Measurements from ENCODE around the gene SAXO1.

SAXO1 gene

GRCh38 chr9:18979367-18979766 is 53.6 kb downstream of the SAXO1 start:
- Histone ChIP-seq H3K36me3 (ENCODE audit: insufficient read depth, low read length) (no peaks in the 10 kb centered on the region), H3K27ac (ENCODE audit: low read depth, low read length) (no peak overlapping the region), H3K9ac (ENCODE audit: low read length) (no peak overlapping the region), H3K27me3 (ENCODE audit: control insufficient read depth in 1 of 2, insufficient read depth in 2 of 2, low read length in 2 of 2) (no peaks in the 10 kb centered on the region), H3K4me1 (ENCODE audit: insufficient read depth, low read length) (peaks cover 20% of the 10 kb centered on the region), H3K9me3 (ENCODE audit: low read length) (no peaks in the 10 kb centered on the region), H3K4me3 (ENCODE audit: low read depth in 1 of 2, low read length in 2 of 2) (no peak overlapping the region)

GRCh38 chr9:18978188-18978587 is 54.8 kb downstream of the SAXO1 start:
- Histone ChIP-seq H3K9ac (ENCODE audit: low read length) (no peak overlapping the region), H3K36me3 (ENCODE audit: insufficient read depth, low read length) (no peaks in the 10 kb centered on the region), H3K9me3 (ENCODE audit: low read length) (no peaks in the 10 kb centered on the region), H3K4me3 (ENCODE audit: low read depth in 1 of 2, low read length in 2 of 2) (no peak overlapping the region), H3K27ac (ENCODE audit: low read depth, low read length) (no peak overlapping the region), H3K27me3 (ENCODE audit: control insufficient read depth in 1 of 2, insufficient read depth in 2 of 2, low read length in 2 of 2) (no peaks in the 10 kb centered on the region), H3K4me1 (ENCODE audit: insufficient read depth, low read length) (peaks cover 20% of the 10 kb centered on the region)

GRCh38 chr9:18976709-18977531 is 56.1 kb downstream of the SAXO1 start:
- Histone ChIP-seq H3K4me3 (ENCODE audit: low read depth in 1 of 2, low read length in 2 of 2) (peak overlapping the region in 1 of 2 donors; percentile 15), H3K4me1 (ENCODE audit: insufficient read depth, low read length) (peaks cover 17% of the 10 kb centered on the region), H3K9ac (ENCODE audit: low read length) (no peak overlapping the region), H3K27ac (ENCODE audit: low read depth, low read length) (no peak overlapping the region), H3K27me3 (ENCODE audit: control insufficient read depth in 1 of 2, insufficient read depth in 2 of 2, low read length in 2 of 2) (no peaks in the 10 kb centered on the region), H3K9me3 (ENCODE audit: low read length) (no peaks in the 10 kb centered on the region), H3K36me3 (ENCODE audit: insufficient read depth, low read length) (no peaks in the 10 kb centered on the region)

GRCh38 chr9:18976221-18976708 is 56.7 kb downstream of the SAXO1 start:
- Histone ChIP-seq H3K9ac (ENCODE audit: low read length) (no peak overlapping the region), H3K9me3 (ENCODE audit: low read length) (no peaks in the 10 kb centered on the region), H3K27ac (ENCODE audit: low read depth, low read length) (no peak overlapping the region), H3K27me3 (ENCODE audit: control insufficient read depth in 1 of 2, insufficient read depth in 2 of 2, low read length in 2 of 2) (no peaks in the 10 kb centered on the region), H3K36me3 (ENCODE audit: insufficient read depth, low read length) (no peaks in the 10 kb centered on the region), H3K4me1 (ENCODE audit: insufficient read depth, low read length) (peaks cover 10% of the 10 kb centered on the region), H3K4me3 (ENCODE audit: low read depth in 1 of 2, low read length in 2 of 2) (peak overlapping the region in 1 of 2 donors; percentile 15)

- H3K27ac ChIP-seq (ENCODE audit: low read depth, low read length), result no peak overlapping the region
Observed at GRCh38 chr9:18973348-18973747, 59.7 kb downstream of the SAXO1 start.

GRCh38 chr9:18972675-18973074 is 60.3 kb downstream of the SAXO1 start:
- Histone ChIP-seq H3K27me3 (ENCODE audit: control insufficient read depth in 1 of 2, insufficient read depth in 2 of 2, low read length in 2 of 2) (no peaks in the 10 kb centered on the region), H3K4me3 (ENCODE audit: low read depth in 1 of 2, low read length in 2 of 2) (no peak overlapping the region), H3K4me1 (ENCODE audit: insufficient read depth, low read length) (no peaks in the 10 kb centered on the region), H3K9ac (ENCODE audit: low read length) (no peak overlapping the region), H3K9me3 (ENCODE audit: low read length) (no peaks in the 10 kb centered on the region), H3K36me3 (ENCODE audit: insufficient read depth, low read length) (no peaks in the 10 kb centered on the region), H3K27ac (ENCODE audit: low read depth, low read length) (no peak overlapping the region)

More at GRCh38 chr9:18973348-18973747, 59.7 kb downstream of the SAXO1 start:
- H3K4me3 ChIP-seq (ENCODE audit: low read depth in 1 of 2, low read length in 2 of 2), result no peak overlapping the region
- no peaks in the 10 kb centered on the region for H3K36me3 ChIP-seq (ENCODE audit: insufficient read depth, low read length)
- H3K27me3 ChIP-seq (ENCODE audit: control insufficient read depth in 1 of 2, insufficient read depth in 2 of 2, low read length in 2 of 2), result no peaks in the 10 kb centered on the region
- H3K9me3 ChIP-seq (ENCODE audit: low read length), result no peaks in the 10 kb centered on the region
- no peak overlapping the region for H3K9ac ChIP-seq (ENCODE audit: low read length)
- no peaks in the 10 kb centered on the region for H3K4me1 ChIP-seq (ENCODE audit: insufficient read depth, low read length)

- Histone ChIP-seq H3K9ac (ENCODE audit: low read length) (no peak overlapping the region), H3K9me3 (ENCODE audit: low read length) (no peaks in the 10 kb centered on the region), H3K27ac (ENCODE audit: low read depth, low read length) (no peak overlapping the region), H3K36me3 (ENCODE audit: insufficient read depth, low read length) (no peaks in the 10 kb centered on the region), H3K4me3 (ENCODE audit: low read depth in 1 of 2, low read length in 2 of 2) (no peak overlapping the region), H3K27me3 (ENCODE audit: control insufficient read depth in 1 of 2, insufficient read depth in 2 of 2, low read length in 2 of 2) (no peaks in the 10 kb centered on the region), H3K4me1 (ENCODE audit: insufficient read depth, low read length) (no peaks in the 10 kb centered on the region)
Observed at GRCh38 chr9:18971909-18972308, 61.1 kb downstream of the SAXO1 start.

GRCh38 chr9:18971404-18971803 is 61.6 kb downstream of the SAXO1 start:
- no peak overlapping the region for H3K4me3 ChIP-seq (ENCODE audit: low read depth in 1 of 2, low read length in 2 of 2)
- no peak overlapping the region for H3K9ac ChIP-seq (ENCODE audit: low read length)
- no peaks in the 10 kb centered on the region for H3K4me1 ChIP-seq (ENCODE audit: insufficient read depth, low read length)
- H3K27ac ChIP-seq (ENCODE audit: low read depth, low read length), result no peak overlapping the region
- no peaks in the 10 kb centered on the region for H3K9me3 ChIP-seq (ENCODE audit: low read length)
- H3K36me3 ChIP-seq (ENCODE audit: insufficient read depth, low read length), result no peaks in the 10 kb centered on the region
- no peaks in the 10 kb centered on the region for H3K27me3 ChIP-seq (ENCODE audit: control insufficient read depth in 1 of 2, insufficient read depth in 2 of 2, low read length in 2 of 2)

- no peaks in the 10 kb centered on the region for H3K36me3 ChIP-seq (ENCODE audit: insufficient read depth, low read length)
- H3K4me1 ChIP-seq (ENCODE audit: insufficient read depth, low read length), result no peaks in the 10 kb centered on the region
- no peaks in the 10 kb centered on the region for H3K9me3 ChIP-seq (ENCODE audit: low read length)
- H3K4me3 ChIP-seq (ENCODE audit: low read depth in 1 of 2, low read length in 2 of 2), result no peak overlapping the region
- H3K9ac ChIP-seq (ENCODE audit: low read length), result no peak overlapping the region
- no peak overlapping the region for H3K27ac ChIP-seq (ENCODE audit: low read depth, low read length)
- no peaks in the 10 kb centered on the region for H3K27me3 ChIP-seq (ENCODE audit: control insufficient read depth in 1 of 2, insufficient read depth in 2 of 2, low read length in 2 of 2)
Observed at GRCh38 chr9:18970393-18970792, 62.6 kb downstream of the SAXO1 start.

GRCh38 chr9:18969128-18969527 is 63.9 kb downstream of the SAXO1 start:
- no peak overlapping the region for H3K9ac ChIP-seq (ENCODE audit: low read length)
- no peaks in the 10 kb centered on the region for H3K9me3 ChIP-seq (ENCODE audit: low read length)
- no peak overlapping the region for H3K27ac ChIP-seq (ENCODE audit: low read depth, low read length)
- H3K4me3 ChIP-seq (ENCODE audit: low read depth in 1 of 2, low read length in 2 of 2), result no peak overlapping the region
- no peaks in the 10 kb centered on the region for H3K4me1 ChIP-seq (ENCODE audit: insufficient read depth, low read length)
- no peaks in the 10 kb centered on the region for H3K36me3 ChIP-seq (ENCODE audit: insufficient read depth, low read length)
- H3K27me3 ChIP-seq (ENCODE audit: control insufficient read depth in 1 of 2, insufficient read depth in 2 of 2, low read length in 2 of 2), result no peaks in the 10 kb centered on the region

- H3K4me1 ChIP-seq (ENCODE audit: insufficient read depth, low read length), result no peaks in the 10 kb centered on the region
- no peak overlapping the region for H3K4me3 ChIP-seq (ENCODE audit: low read depth in 1 of 2, low read length in 2 of 2)
- H3K27me3 ChIP-seq (ENCODE audit: control insufficient read depth in 1 of 2, insufficient read depth in 2 of 2, low read length in 2 of 2), result no peaks in the 10 kb centered on the region
- no peak overlapping the region for H3K27ac ChIP-seq (ENCODE audit: low read depth, low read length)
- no peaks in the 10 kb centered on the region for H3K36me3 ChIP-seq (ENCODE audit: insufficient read depth, low read length)
- no peaks in the 10 kb centered on the region for H3K9me3 ChIP-seq (ENCODE audit: low read length)
- no peak overlapping the region for H3K9ac ChIP-seq (ENCODE audit: low read length)
Observed at GRCh38 chr9:18955626-18956025, 77.4 kb downstream of the SAXO1 start.

- Histone ChIP-seq H3K9ac (ENCODE audit: low read length) (no peak overlapping the region), H3K36me3 (ENCODE audit: insufficient read depth, low read length) (no peaks in the 10 kb centered on the region), H3K4me1 (ENCODE audit: insufficient read depth, low read length) (no peaks in the 10 kb centered on the region), H3K27ac (ENCODE audit: low read depth, low read length) (no peak overlapping the region), H3K4me3 (ENCODE audit: low read depth in 1 of 2, low read length in 2 of 2) (no peak overlapping the region), H3K27me3 (ENCODE audit: control insufficient read depth in 1 of 2, insufficient read depth in 2 of 2, low read length in 2 of 2) (no peaks in the 10 kb centered on the region), H3K9me3 (ENCODE audit: low read length) (no peaks in the 10 kb centered on the region)
Observed at GRCh38 chr9:18951936-18952335, 81.1 kb downstream of the SAXO1 start.

Measured in muscle layer of colon (tissue), 2 donors.